H9 (cell line): ENCODE results near the gene NACA. TPM values are rescaled to one million over a fixed set of nuclear protein-coding genes. Genes with fewer than 3 reads are reported as not detected.

Experiments used
- DNase-seq: peaks from one replicate; pipeline ENCODE4 v3.0.0-alpha.2; 2017
- H2AFZ ChIP-seq: one replicate; pipeline ENCODE4 v1.6.1; 2013; ENCODE audit warnings: mild to moderate bottlenecking, low read length, control low read depth, moderate library complexity
- H2AK5ac ChIP-seq: 2 replicates; pipeline ENCODE4 v1.6.1; 2013; ENCODE audit warnings: low read length, control low read depth, mixed read lengths; ENCODE audit not compliant: insufficient read length
- H2BK120ac ChIP-seq: one replicate; pipeline ENCODE4 v1.6.1; 2013; ENCODE audit warnings: low read depth, mild to moderate bottlenecking, low read length, control low read depth, inconsistent platforms; ENCODE audit not compliant: poor library complexity, severe bottlenecking
- H2BK12ac ChIP-seq: 2 replicates; pipeline ENCODE4 v1.6.1; 2013; ENCODE audit warnings: low read length, control low read depth, mixed read lengths, low read depth; ENCODE audit not compliant: insufficient read length
- H2BK15ac ChIP-seq: 2 replicates; pipeline ENCODE4 v1.6.1; 2013; ENCODE audit warnings: low read depth, low read length, control low read depth
- H2BK20ac ChIP-seq: one replicate; pipeline ENCODE4 v1.6.1; 2013; ENCODE audit warnings: low read depth, mild to moderate bottlenecking, low read length, control low read depth, inconsistent platforms; ENCODE audit not compliant: poor library complexity, severe bottlenecking
- H2BK5ac ChIP-seq: 2 replicates; pipeline ENCODE4 v1.6.1; 2013; ENCODE audit warnings: low read length, control low read depth, mixed read lengths; ENCODE audit not compliant: insufficient read length
- H3K14ac ChIP-seq: 2 replicates; pipeline ENCODE4 v1.6.1; 2013; ENCODE audit warnings: low read length, control low read depth; ENCODE audit not compliant: insufficient read depth
- H3K18ac ChIP-seq: 2 replicates; pipeline ENCODE4 v1.6.1; 2013; ENCODE audit warnings: low read depth, mild to moderate bottlenecking, mixed read lengths, low read length, control low read depth; ENCODE audit not compliant: insufficient read length
- H3K23ac ChIP-seq: 2 replicates; pipeline ENCODE4 v1.6.1; 2013; ENCODE audit warnings: low read length, control low read depth, mixed read lengths, low read depth; ENCODE audit not compliant: insufficient read length
- H3K23me2 ChIP-seq: 2 replicates; pipeline ENCODE4 v1.6.1; 2013; ENCODE audit warnings: low read depth, mild to moderate bottlenecking, mixed read lengths, low read length, control low read depth; ENCODE audit not compliant: insufficient read length, poor library complexity, severe bottlenecking
- H3K27ac ChIP-seq: 2 replicates; pipeline ENCODE4 v1.5.1; 2013; ENCODE audit warnings: low read length, control low read depth, mixed read lengths, low read depth; ENCODE audit not compliant: insufficient read length
- H3K27me3 ChIP-seq: 2 replicates; pipeline ENCODE4 v1.6.1; 2013; ENCODE audit warnings: low read length, control low read depth, inconsistent platforms; ENCODE audit not compliant: insufficient read depth
- H3K4ac ChIP-seq: 2 replicates; pipeline ENCODE4 v1.6.1; 2013; ENCODE audit warnings: low read depth, mild to moderate bottlenecking, control low read depth, inconsistent platforms, low read length, moderate library complexity
- H3K4me1 ChIP-seq: 2 replicates; pipeline ENCODE4 v1.6.1; 2013; ENCODE audit warnings: low read length, control low read depth, inconsistent platforms; ENCODE audit not compliant: insufficient read depth
- H3K4me2 ChIP-seq: 2 replicates; pipeline ENCODE4 v1.6.1; 2013; ENCODE audit warnings: low read length, control low read depth, mixed read lengths; ENCODE audit not compliant: insufficient read length, insufficient read depth
- H3K56ac ChIP-seq: 2 replicates; pipeline ENCODE4 v1.6.1; 2013; ENCODE audit warnings: low read depth, mild to moderate bottlenecking, mixed read lengths, low read length, control low read depth; ENCODE audit not compliant: insufficient read length
- H3K79me1 ChIP-seq: 2 replicates; pipeline ENCODE4 v1.6.1; 2013; ENCODE audit warnings: low read depth, mild to moderate bottlenecking, moderate library complexity, low read length, control low read depth, inconsistent platforms; ENCODE audit not compliant: insufficient read depth, poor library complexity, severe bottlenecking
- H3K79me2 ChIP-seq: 2 replicates; pipeline ENCODE4 v1.6.1; 2013; ENCODE audit warnings: low read length, control low read depth, inconsistent platforms; ENCODE audit not compliant: insufficient read depth
- H3K9ac ChIP-seq: 2 replicates; pipeline ENCODE4 v1.6.1; 2013; ENCODE audit warnings: low read length, control low read depth, mixed read lengths; ENCODE audit not compliant: insufficient read length; ENCODE audit errors: extremely low read depth
- H3K9me3 ChIP-seq: one replicate; pipeline ENCODE4 v1.6.1; 2013; ENCODE audit warnings: low read depth, low read length, inconsistent platforms; ENCODE audit not compliant: control insufficient read depth
- H3T11ph ChIP-seq: one replicate; pipeline ENCODE4 v1.6.1; 2013; ENCODE audit warnings: mild to moderate bottlenecking, low read length, control low read depth, inconsistent platforms
- H4K20me1 ChIP-seq: one replicate; pipeline ENCODE4 v1.6.1; 2013; ENCODE audit not compliant: control insufficient read depth, insufficient read length, insufficient read depth
- H4K5ac ChIP-seq: 2 replicates; pipeline ENCODE4 v1.6.1; 2013; ENCODE audit warnings: low read depth, mild to moderate bottlenecking, mixed read lengths, low read length, control low read depth; ENCODE audit not compliant: insufficient read length
- H4K8ac ChIP-seq: replicated peaks from 2 replicates; pipeline ENCODE4 v1.6.1; 2013; ENCODE audit warnings: low read length, control low read depth, mixed read lengths, low read depth; ENCODE audit not compliant: insufficient read length
- H4K91ac ChIP-seq: 2 replicates; pipeline ENCODE4 v1.6.1; 2013; ENCODE audit warnings: low read depth, mild to moderate bottlenecking, moderate library complexity, mixed read lengths, low read length, control low read depth; ENCODE audit not compliant: insufficient read length
- H3K27ac Mint-ChIP-seq, 3 experiments: 2 replicates in 2 of 3; 3 replicates in 1 of 3; pipeline ENCODE4 v1.8.0; 2020 to 2021; ENCODE audit warnings: mixed read lengths in 3 of 3, mild to moderate bottlenecking in 1 of 3, moderate library complexity in 1 of 3
- H3K27me3 Mint-ChIP-seq: 2 replicates; pipeline ENCODE4 v1.8.0; 2021; ENCODE audit warnings: low read depth, mild to moderate bottlenecking, moderate library complexity, mixed read lengths
- H3K36me3 Mint-ChIP-seq, 3 experiments: 2 replicates in 2 of 3; 3 replicates in 1 of 3; pipeline ENCODE4 v1.8.0; 2020 to 2021; ENCODE audit warnings: low read depth in 3 of 3, mixed read lengths in 3 of 3; ENCODE audit not compliant: insufficient read depth in 1 of 3
- H3K4me1 Mint-ChIP-seq, 2 experiments: 2 replicates each; pipeline ENCODE4 v1.8.0; 2020; ENCODE audit warnings: mixed read lengths in 2 of 2
- H3K4me3 Mint-ChIP-seq, 2 experiments: 2 replicates in 1 of 2; 3 replicates in 1 of 2; pipeline ENCODE4 v1.8.0; 2020 to 2021; ENCODE audit warnings: mild to moderate bottlenecking in 2 of 2, mixed read lengths in 2 of 2, moderate library complexity in 1 of 2
- H3K9me3 Mint-ChIP-seq, 2 experiments: 2 replicates in 1 of 2; 3 replicates in 1 of 2; pipeline ENCODE4 v1.8.0; 2020; ENCODE audit warnings: mild to moderate bottlenecking in 2 of 2, mixed read lengths in 2 of 2, moderate library complexity in 1 of 2
- WGBS: extraction: QIAGEN DNeasy Blood & Tissue Kit; methylation state at CpG from one replicate; pipeline ENCODE4 v1.1.7; 2013; ENCODE audit warnings: missing lambda C conversion rate, low lambda C conversion rate, mixed read lengths; ENCODE audit not compliant: insufficient read length; ENCODE audit errors: extremely low coverage; 5-methylcytosine and 5-hydroxymethylcytosine counted together
- total RNA-seq: library from RNA; stranded (reverse); gene quantifications from 2 replicates; pipeline ENCODE4 v1.2.1, GENCODE V29; 2021
- TF ChIP-seq, protein P1 (sequence below): fragments of 200-600 bp; sonication (generic); conservative IDR thresholded peaks from 3 replicates; pipeline ENCODE4 v1.8.0; 2021; ENCODE audit warnings: antibody characterized with exemption, mild to moderate bottlenecking

The NACA gene
- total RNA-seq, 1 experiment from 2014 or later: 1,204 TPM

DNA sequence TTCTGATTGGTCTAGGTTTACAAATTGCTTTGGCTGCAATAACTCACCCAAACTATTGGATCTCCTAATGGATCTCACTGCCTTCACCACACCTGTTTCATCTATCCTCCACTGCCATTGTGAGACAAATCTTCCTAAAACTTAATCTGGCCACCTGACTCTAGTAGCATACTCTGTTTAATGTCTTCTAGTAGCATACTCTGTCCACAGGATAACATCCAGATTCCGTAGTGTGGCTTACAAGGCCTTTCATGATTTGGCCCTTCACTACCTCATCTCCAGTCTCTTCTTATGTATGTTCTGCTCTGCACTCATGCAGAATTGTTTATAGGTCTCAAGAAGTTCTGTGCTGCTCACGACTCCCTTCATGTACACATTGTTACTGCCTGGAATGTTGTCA is 48.0 kb upstream of the NACA start:
- Mint-ChIP-seq H3K27me3 (no peaks in the 10 kb centered on the region; the same call in none of the 2 replicates), H3K27ac (no peak overlapping the region), H3K4me1 (peaks cover 9 to 11% of the 10 kb centered on the region in 2 experiments), H3K9me3 (peaks cover 10 to 14% of the 10 kb centered on the region in 2 experiments), H3K36me3 (peaks cover 8 to 15% (median 9%) of the 10 kb centered on the region in 3 experiments; a peak in 6 of 7 replicates), H3K4me3 (no peak overlapping the region)
- H4K8ac ChIP-seq: no peak overlapping the region
- no peak overlapping the region for H3K56ac ChIP-seq
- no peak for DNase-seq
- no peaks in the 10 kb centered on the region for H3K79me1 ChIP-seq
- H2BK20ac ChIP-seq: no peak overlapping the region
- H3K14ac ChIP-seq: no peak overlapping the region
- no peak overlapping the region for H2AK5ac ChIP-seq
- no peaks in the 10 kb centered on the region for H3K23me2 ChIP-seq
- no peak overlapping the region for H2BK120ac ChIP-seq
- no peak overlapping the region for H3K9ac ChIP-seq
- no peak overlapping the region for H3T11ph ChIP-seq
- H4K20me1 ChIP-seq: no peaks in the 10 kb centered on the region
- H3K9me3 ChIP-seq: no peaks in the 10 kb centered on the region
- no peak overlapping the region for H2BK12ac ChIP-seq
- no peak overlapping the region for H4K91ac ChIP-seq
- no peak overlapping the region for H2BK15ac ChIP-seq
- no peaks in the 10 kb centered on the region for H3K79me2 ChIP-seq
- H4K5ac ChIP-seq: no peak overlapping the region
- no peak overlapping the region for H3K18ac ChIP-seq
- H3K4me2 ChIP-seq: no peak overlapping the region
- H3K27me3 ChIP-seq: no peaks in the 10 kb centered on the region
- no peak overlapping the region for H2AFZ ChIP-seq
- no peak overlapping the region for H3K27ac ChIP-seq
- no peak overlapping the region for H3K23ac ChIP-seq
- no peak overlapping the region for H2BK5ac ChIP-seq
- peaks cover 4% of the 10 kb centered on the region; the same call in 1 of the 2 replicates for H3K4me1 ChIP-seq
- H3K4ac ChIP-seq: no peak overlapping the region
- TF ChIP-seq, protein P1, sequence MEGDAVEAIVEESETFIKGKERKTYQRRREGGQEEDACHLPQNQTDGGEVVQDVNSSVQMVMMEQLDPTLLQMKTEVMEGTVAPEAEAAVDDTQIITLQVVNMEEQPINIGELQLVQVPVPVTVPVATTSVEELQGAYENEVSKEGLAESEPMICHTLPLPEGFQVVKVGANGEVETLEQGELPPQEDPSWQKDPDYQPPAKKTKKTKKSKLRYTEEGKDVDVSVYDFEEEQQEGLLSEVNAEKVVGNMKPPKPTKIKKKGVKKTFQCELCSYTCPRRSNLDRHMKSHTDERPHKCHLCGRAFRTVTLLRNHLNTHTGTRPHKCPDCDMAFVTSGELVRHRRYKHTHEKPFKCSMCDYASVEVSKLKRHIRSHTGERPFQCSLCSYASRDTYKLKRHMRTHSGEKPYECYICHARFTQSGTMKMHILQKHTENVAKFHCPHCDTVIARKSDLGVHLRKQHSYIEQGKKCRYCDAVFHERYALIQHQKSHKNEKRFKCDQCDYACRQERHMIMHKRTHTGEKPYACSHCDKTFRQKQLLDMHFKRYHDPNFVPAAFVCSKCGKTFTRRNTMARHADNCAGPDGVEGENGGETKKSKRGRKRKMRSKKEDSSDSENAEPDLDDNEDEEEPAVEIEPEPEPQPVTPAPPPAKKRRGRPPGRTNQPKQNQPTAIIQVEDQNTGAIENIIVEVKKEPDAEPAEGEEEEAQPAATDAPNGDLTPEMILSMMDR: no peak
- no CpG with 5 or more reads among the region's 2 CpGs for WGBS
